Measurements from ENCODE around the gene GCAT. TPM values are rescaled to one million over a fixed set of nuclear protein-coding genes. Genes with fewer than 3 reads are reported as not detected.

GCAT gene
- total RNA-seq, 3 donors from 2014 or later = 17.3 to 23.7 (median 21.6) TPM

DNA sequence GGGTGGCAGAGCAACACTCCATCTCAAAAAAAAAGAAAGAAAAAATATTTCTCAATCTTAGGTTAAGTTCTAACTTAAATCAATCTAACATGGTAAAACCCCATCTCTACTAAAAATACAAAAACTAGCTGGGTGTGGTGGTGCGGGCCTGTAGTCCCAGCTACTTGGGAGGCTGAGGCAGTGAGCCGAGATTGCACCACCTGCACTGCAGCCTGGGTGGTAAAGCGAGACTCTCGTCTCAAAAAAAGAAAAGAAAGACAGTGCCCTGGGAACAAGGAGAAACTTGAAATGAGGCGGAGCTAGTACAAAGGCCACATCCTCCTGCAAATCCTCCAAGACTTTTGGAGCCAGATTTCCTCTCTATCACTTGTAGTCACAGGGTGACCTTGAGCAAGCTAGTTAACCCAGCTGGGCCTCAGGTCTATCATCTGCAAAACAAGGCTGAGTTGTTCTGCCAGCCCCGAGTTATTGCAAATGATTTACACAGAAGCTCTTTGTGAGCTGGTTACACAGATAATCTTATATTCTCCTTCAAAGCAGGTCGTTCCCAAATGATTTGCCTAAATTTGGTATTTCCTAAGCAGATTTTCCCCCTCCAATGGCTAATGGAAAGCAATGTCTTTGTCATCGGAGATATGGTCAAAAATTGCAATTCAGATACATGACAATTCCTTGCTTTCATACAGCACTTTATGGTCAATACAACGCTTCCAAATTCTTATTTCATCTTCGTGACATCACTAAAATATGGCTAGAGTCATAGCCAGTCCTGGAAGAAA, 34.5 kb downstream of the GCAT start:
- no peaks in the 10 kb centered on the region for H3K4me1 ChIP-seq
- intact Hi-C loops (cut with DNase I; ENCODE audit: low total_unique reads) = no loop called here

DNA sequence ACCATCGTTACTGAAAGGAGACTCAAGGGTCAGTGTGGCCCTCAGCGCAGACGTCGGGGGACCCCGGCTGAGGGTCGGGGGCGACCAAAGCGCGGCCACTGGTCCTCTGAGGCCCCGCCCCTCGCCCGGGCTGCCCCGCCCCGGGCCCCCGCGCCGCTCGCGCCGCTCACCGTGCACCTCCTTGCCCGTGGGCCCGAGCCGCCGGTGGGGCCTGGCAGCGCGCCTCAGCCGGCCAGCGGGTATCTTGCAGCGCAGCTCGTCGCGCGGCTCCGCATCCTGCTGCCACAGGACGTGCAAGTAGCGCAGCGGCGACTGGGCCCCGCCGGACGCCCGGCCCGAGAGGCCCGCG, 36.0 kb downstream of the GCAT start:
- intact Hi-C loops (cut with DNase I; ENCODE audit: low total_unique reads) = no loop called here
- Histone ChIP-seq H3K27ac (peak overlapping the region; percentile 89 to 94), H3K9me3 (no peaks in the 10 kb centered on the region), H3K27me3 (no peaks in the 10 kb centered on the region), H3K36me3 (no peaks in the 10 kb centered on the region), H3K4me1 (no peaks in the 10 kb centered on the region), H3K4me3 (peak overlapping the region; percentile 75 to 93 (median 87))
- DNase-seq (ENCODE audit: low spot score in 2 of 2) = no peak
- TF ChIP-seq POLR2A (IDR thresholded peaks at IDR 0.05) (no peak), CTCF (IDR thresholded peaks at IDR 0.05) (no peak), POLR2AphosphoS5 (IDR thresholded peaks at IDR 0.05) (no peak)

More for the DNA sequence above, 34.5 kb downstream of the GCAT start:
- Histone ChIP-seq H3K9me3 (no peaks in the 10 kb centered on the region), H3K36me3 (no peaks in the 10 kb centered on the region), H3K27me3 (no peaks in the 10 kb centered on the region), H3K27ac (no peak overlapping the region), H3K4me3 (no peak overlapping the region)
- DNase-seq (ENCODE audit: low spot score in 2 of 2) = no peak
- TF ChIP-seq CTCF (IDR thresholded peaks at IDR 0.05) = no peak
- no peak for TF ChIP-seq POLR2A (IDR thresholded peaks at IDR 0.05)
- TF ChIP-seq POLR2AphosphoS5 (IDR thresholded peaks at IDR 0.05) = no peak

DNA sequence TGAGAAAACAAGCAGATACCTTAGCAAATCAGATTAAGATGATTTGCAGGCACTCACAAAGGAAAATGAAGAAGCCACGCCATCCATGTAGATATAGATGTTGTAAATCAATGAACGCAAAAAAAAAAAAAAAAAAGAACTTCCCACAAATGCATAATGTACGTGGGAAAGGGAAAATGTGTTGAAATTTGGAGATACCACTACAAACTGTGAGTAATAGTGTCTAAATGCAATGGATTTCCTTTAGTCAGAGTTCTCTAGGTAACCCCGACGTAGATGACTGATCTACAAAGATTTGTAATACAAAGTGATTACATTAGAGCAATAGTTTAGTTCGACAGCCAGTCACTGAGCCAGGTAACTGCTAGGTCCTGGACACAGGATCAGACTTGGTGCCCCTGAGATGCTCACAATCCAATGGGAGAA, 37.2 kb downstream of the GCAT start:
- intact Hi-C loops (cut with DNase I; ENCODE audit: low total_unique reads) = no loop called here
- DNase-seq (ENCODE audit: low spot score in 2 of 2) = no peak
- H3K9me3 ChIP-seq = no peaks in the 10 kb centered on the region
- no peaks in the 10 kb centered on the region for H3K27me3 ChIP-seq
- no peaks in the 10 kb centered on the region for H3K36me3 ChIP-seq
- H3K4me1 ChIP-seq = peaks cover 0 to under 1% of the 10 kb centered on the region in 2 donors
- peak overlapping the region; percentile 75 to 93 (median 87) for H3K4me3 ChIP-seq
- peak overlapping the region; percentile 89 to 94 for H3K27ac ChIP-seq
- no peak for TF ChIP-seq CTCF (IDR thresholded peaks at IDR 0.05)
- no peak for TF ChIP-seq POLR2AphosphoS5 (IDR thresholded peaks at IDR 0.05)
- TF ChIP-seq POLR2A (IDR thresholded peaks at IDR 0.05) = no peak

DNA sequence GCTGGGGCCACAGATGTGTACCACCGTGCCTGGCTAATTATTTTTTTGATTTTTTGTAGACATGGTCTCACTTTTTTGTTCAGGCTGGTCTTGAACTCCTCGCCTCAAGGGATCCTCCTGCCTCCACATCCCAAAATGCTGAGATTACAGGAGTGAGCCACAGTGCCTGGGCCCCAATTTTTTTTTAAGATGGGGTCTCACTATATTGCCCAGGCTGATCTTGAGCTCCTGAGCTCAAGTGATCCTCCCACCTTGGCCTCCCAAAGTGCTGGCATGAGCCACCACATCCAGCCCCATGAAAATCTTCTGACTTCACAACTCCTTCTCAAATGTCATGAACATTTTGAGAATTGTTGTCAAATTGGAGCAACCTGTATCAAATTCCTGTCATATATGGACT, 38.7 kb downstream of the GCAT start:
- H3K9me3 ChIP-seq = no peaks in the 10 kb centered on the region
- no peaks in the 10 kb centered on the region for H3K27me3 ChIP-seq
- DNase-seq (ENCODE audit: low spot score in 2 of 2) = no peak
- H3K4me3 ChIP-seq = no peak overlapping the region
- no peak overlapping the region for H3K27ac ChIP-seq
- TF ChIP-seq CTCF (IDR thresholded peaks at IDR 0.05) (no peak), POLR2AphosphoS5 (IDR thresholded peaks at IDR 0.05) (no peak), POLR2A (IDR thresholded peaks at IDR 0.05) (no peak)
- peaks cover 0 to 7% of the 10 kb centered on the region in 2 donors for H3K4me1 ChIP-seq
- intact Hi-C loops (cut with DNase I; ENCODE audit: low total_unique reads) = no loop called here
- H3K36me3 ChIP-seq = no peaks in the 10 kb centered on the region

DNA sequence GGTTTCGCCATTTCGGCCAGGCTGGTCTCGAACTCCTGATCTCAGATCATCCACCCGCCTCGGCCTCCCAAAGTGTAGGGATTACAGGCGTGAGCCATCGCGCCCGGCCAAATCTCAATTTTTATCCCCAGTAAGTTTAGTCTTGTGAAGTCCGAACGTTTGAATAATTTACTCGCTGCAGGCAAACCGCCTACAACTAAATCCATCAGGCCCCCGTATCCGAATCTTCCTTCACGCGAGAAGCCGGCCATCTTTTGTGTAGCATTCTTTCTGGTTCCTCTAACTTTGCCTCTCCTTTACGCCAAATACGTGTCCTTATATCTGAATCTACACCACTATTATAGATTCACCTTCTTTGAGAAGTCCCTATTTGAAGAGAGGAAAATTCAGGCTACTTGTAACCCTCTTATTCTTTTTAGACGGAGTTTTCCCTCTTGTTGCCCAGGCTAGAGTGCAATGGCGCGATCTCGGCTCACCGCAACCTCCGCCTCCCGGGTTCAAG, 40.9 kb downstream of the GCAT start:
- no peaks in the 10 kb centered on the region for H3K9me3 ChIP-seq

More for the DNA sequence above, 40.9 kb downstream of the GCAT start:
- Histone ChIP-seq H3K27ac (peak overlapping the region; percentile 88 to 93), H3K27me3 (no peaks in the 10 kb centered on the region), H3K36me3 (no peaks in the 10 kb centered on the region), H3K4me3 (peak overlapping the region; percentile 69 to 80 (median 77)), H3K4me1 (peaks cover 0 to 7% of the 10 kb centered on the region in 2 donors)
- TF ChIP-seq POLR2A (IDR thresholded peaks at IDR 0.05) (no peak), POLR2AphosphoS5 (IDR thresholded peaks at IDR 0.05) (no peak), CTCF (IDR thresholded peaks at IDR 0.05) (no peak)
- intact Hi-C loops (cut with DNase I; ENCODE audit: low total_unique reads) = no loop called here
- DNase-seq (ENCODE audit: low spot score in 2 of 2) = no peak
